ENCODE measurements around the gene KLF15. TPM values are rescaled to one million over a fixed set of nuclear protein-coding genes. Genes with fewer than 3 reads are reported as not detected.

The KLF15 gene
- total RNA-seq, 1 donor from 2014 or later = 0.14 TPM

Other genes with a start within 250 kb of the KLF15 start
- gene ALDH1L1, start 176.8 kb downstream of the KLF15 start, total RNA-seq = not detected in 2 replicates
- not detected in 2 replicates for gene CFAP100, start 37.5 kb upstream of the KLF15 start, total RNA-seq
- gene ZXDC, start 118.5 kb upstream of the KLF15 start, total RNA-seq = 26.1 and 27.0 TPM in 2 replicates
- gene UROC1, start 160.4 kb upstream of the KLF15 start, total RNA-seq = not detected in 2 replicates
- 0.09 TPM in 1 of 2 replicates, not detected in the other for gene CHST13, start 166.7 kb upstream of the KLF15 start, total RNA-seq
- not detected in 2 replicates for gene C3orf22, start 201.5 kb upstream of the KLF15 start, total RNA-seq

Measured in activated T-helper 2 cell treated with anti-CD3 and anti-CD28 coated beads, Interferon-gamma antibody, Interleukin-2, Interleukin-4, amounts not matched to agents 10 μg/mL and 5 μg/mL and 100 μg/mL, durations not matched to agents 14 hours and 24 hours and 36 hours (primary cell).